MM.1S (cell line): ENCODE measurements around the gene NME7.

Experiments
- DNase-seq: peaks from one replicate; pipeline ENCODE4 v3.0.0-alpha.2; 2015
- H2AFZ ChIP-seq: fragments of 300-600 bp; sonication (generic); 2 replicates; pipeline ENCODE4 v1.6.0; 2016; ENCODE audit warnings: antibody characterized with exemption, low read length
- H3F3A ChIP-seq: fragments of 300-600 bp; sonication (generic); 2 replicates; pipeline ENCODE4 v1.6.1; 2016; ENCODE audit warnings: mild to moderate bottlenecking, antibody characterized with exemption, low read length, moderate library complexity, mixed read lengths; ENCODE audit not compliant: insufficient read depth
- H3K27ac ChIP-seq: fragments of 300-600 bp; sonication (generic); 2 replicates; pipeline ENCODE4 v1.5.1; 2016; ENCODE audit warnings: mild to moderate bottlenecking, low read length
- H3K27me3 ChIP-seq: fragments of 300-600 bp; sonication (generic); replicated peaks from 2 replicates; pipeline ENCODE4 v1.6.0; 2016; ENCODE audit warnings: low read length; ENCODE audit not compliant: insufficient read depth
- H3K36me3 ChIP-seq: fragments of 300-600 bp; sonication (generic); replicated peaks from 2 replicates; pipeline ENCODE4 v1.6.1; 2016; ENCODE audit warnings: mild to moderate bottlenecking, low read length, mixed read lengths; ENCODE audit not compliant: insufficient read depth
- H3K4me1 ChIP-seq: fragments of 300-600 bp; sonication (generic); 2 replicates; pipeline ENCODE4 v1.6.1; 2016; ENCODE audit warnings: low read length, mixed read lengths
- H3K4me2 ChIP-seq: fragments of 300-600 bp; sonication (generic); 2 replicates; pipeline ENCODE4 v1.6.0; 2016; ENCODE audit warnings: low read depth, low read length
- H3K4me3 ChIP-seq: fragments of 300-600 bp; sonication (generic); 2 replicates; pipeline ENCODE4 v1.5.1; 2016; ENCODE audit warnings: low read length, mixed read lengths
- H3K79me2 ChIP-seq: fragments of 300-600 bp; sonication (generic); 2 replicates; pipeline ENCODE4 v1.6.1; 2016; ENCODE audit warnings: mixed run types, low read length, mixed read lengths
- H3K9ac ChIP-seq: fragments of 300-600 bp; sonication (generic); 2 replicates; pipeline ENCODE4 v1.6.1; 2016; ENCODE audit warnings: low read length, mixed read lengths
- H3K9me2 ChIP-seq: fragments of 300-600 bp; sonication (generic); replicated peaks from 2 replicates; pipeline ENCODE4 v1.6.1; 2016; ENCODE audit warnings: mild to moderate bottlenecking, low read length, mixed read lengths; ENCODE audit not compliant: insufficient read depth
- H3K9me3 ChIP-seq: fragments of 300-600 bp; sonication (generic); replicated peaks from 2 replicates; pipeline ENCODE4 v1.6.1; 2016; ENCODE audit warnings: mild to moderate bottlenecking, low read length, mixed read lengths; ENCODE audit not compliant: insufficient read depth
- H4K20me1 ChIP-seq: fragments of 300-600 bp; sonication (generic); 2 replicates; pipeline ENCODE4 v1.6.1; 2016; ENCODE audit warnings: mild to moderate bottlenecking, low read length, moderate library complexity, mixed read lengths; ENCODE audit not compliant: insufficient read depth
- CTCF ChIP-seq: fragments of 300-600 bp; sonication (generic); IDR thresholded peaks from 2 replicates; pipeline ENCODE4 v1.5.1; 2016; ENCODE audit warnings: antibody characterized with exemption, low read length, mixed read lengths
- EZH2 ChIP-seq: fragments of 300-600 bp; sonication (generic); optimal IDR thresholded peaks from 2 replicates; pipeline ENCODE3; 2017; ENCODE audit warnings: low read depth, mild to moderate bottlenecking, antibody characterized with exemption, low read length, mixed read lengths
- EZH2phosphoT487 ChIP-seq: fragments of 300-600 bp; sonication (generic); IDR thresholded peaks from 2 replicates; pipeline ENCODE4 v1.6.1; 2018; ENCODE audit warnings: antibody characterized with exemption, low read length

The NME7 gene

GRCh38 chr1:169259816-169260215 lies 107.8 kb downstream of the NME7 start:
- H3K4me2 ChIP-seq: no peak overlapping the region

GRCh38 chr1:169250795-169251194 lies 116.8 kb downstream of the NME7 start:
- H3F3A ChIP-seq: no peaks in the 10 kb centered on the region
- no peaks in the 10 kb centered on the region for H3K36me3 ChIP-seq
- TF ChIP-seq EZH2phosphoT487: no peak
- H3K4me1 ChIP-seq: no peaks in the 10 kb centered on the region
- no peaks in the 10 kb centered on the region for H3K9me2 ChIP-seq
- H3K4me3 ChIP-seq: no peak overlapping the region
- H3K4me2 ChIP-seq: no peak overlapping the region
- H3K27me3 ChIP-seq: no peaks in the 10 kb centered on the region
- no peak overlapping the region for H3K27ac ChIP-seq
- H3K9ac ChIP-seq: no peak overlapping the region
- H3K9me3 ChIP-seq: no peaks in the 10 kb centered on the region
- no peaks in the 10 kb centered on the region for H3K79me2 ChIP-seq
- DNase-seq: no peak
- no peak overlapping the region for H2AFZ ChIP-seq
- no peaks in the 10 kb centered on the region for H4K20me1 ChIP-seq

More at GRCh38 chr1:169259816-169260215, 107.8 kb downstream of the NME7 start:
- no peaks in the 10 kb centered on the region for H3K79me2 ChIP-seq
- no peak for DNase-seq
- no peaks in the 10 kb centered on the region for H3K9me3 ChIP-seq
- H3K9me2 ChIP-seq: no peaks in the 10 kb centered on the region
- no peak overlapping the region for H3K27ac ChIP-seq
- no peaks in the 10 kb centered on the region for H3K36me3 ChIP-seq
- no peak overlapping the region for H3K9ac ChIP-seq
- TF ChIP-seq EZH2: no peak
- TF ChIP-seq CTCF: no peak
- no peak for TF ChIP-seq EZH2phosphoT487
- no peak overlapping the region for H3K4me3 ChIP-seq
- no peaks in the 10 kb centered on the region for H4K20me1 ChIP-seq
- H2AFZ ChIP-seq: no peak overlapping the region
- no peaks in the 10 kb centered on the region for H3F3A ChIP-seq
- no peaks in the 10 kb centered on the region for H3K27me3 ChIP-seq
- H3K4me1 ChIP-seq: no peaks in the 10 kb centered on the region

- no peaks in the 10 kb centered on the region for H4K20me1 ChIP-seq
- DNase-seq: no peak
- H3K36me3 ChIP-seq: no peaks in the 10 kb centered on the region
- no peak overlapping the region for H3K4me2 ChIP-seq
- no peak overlapping the region for H3K27ac ChIP-seq
- no peaks in the 10 kb centered on the region for H3K79me2 ChIP-seq
- no peaks in the 10 kb centered on the region for H3K4me1 ChIP-seq
- TF ChIP-seq CTCF: no peak
- no peak for TF ChIP-seq EZH2phosphoT487
- no peak for TF ChIP-seq EZH2
- no peaks in the 10 kb centered on the region for H3K9me3 ChIP-seq
- H3K9ac ChIP-seq: no peak overlapping the region
- no peak overlapping the region for H2AFZ ChIP-seq
- H3K4me3 ChIP-seq: no peak overlapping the region
- no peaks in the 10 kb centered on the region for H3F3A ChIP-seq
- H3K27me3 ChIP-seq: no peaks in the 10 kb centered on the region
- no peaks in the 10 kb centered on the region for H3K9me2 ChIP-seq
Observed at GRCh38 chr1:169250022-169250421, 117.6 kb downstream of the NME7 start.

- no peak for DNase-seq
- no peaks in the 10 kb centered on the region for H3F3A ChIP-seq
- no peaks in the 10 kb centered on the region for H3K27me3 ChIP-seq
- no peak overlapping the region for H3K4me2 ChIP-seq
- no peaks in the 10 kb centered on the region for H3K9me2 ChIP-seq
- H3K4me3 ChIP-seq: no peak overlapping the region
- H3K4me1 ChIP-seq: no peaks in the 10 kb centered on the region
- no peaks in the 10 kb centered on the region for H3K36me3 ChIP-seq
- H2AFZ ChIP-seq: no peak overlapping the region
- no peaks in the 10 kb centered on the region for H3K79me2 ChIP-seq
- no peak overlapping the region for H3K27ac ChIP-seq
- H3K9me3 ChIP-seq: no peaks in the 10 kb centered on the region
- TF ChIP-seq EZH2phosphoT487: no peak
- no peak for TF ChIP-seq EZH2
- no peak for TF ChIP-seq CTCF
- H4K20me1 ChIP-seq: no peaks in the 10 kb centered on the region
- no peak overlapping the region for H3K9ac ChIP-seq
Observed at GRCh38 chr1:169249611-169250010, 118.0 kb downstream of the NME7 start.
